Measurements from ENCODE around the gene ABCG1.

DNA sequence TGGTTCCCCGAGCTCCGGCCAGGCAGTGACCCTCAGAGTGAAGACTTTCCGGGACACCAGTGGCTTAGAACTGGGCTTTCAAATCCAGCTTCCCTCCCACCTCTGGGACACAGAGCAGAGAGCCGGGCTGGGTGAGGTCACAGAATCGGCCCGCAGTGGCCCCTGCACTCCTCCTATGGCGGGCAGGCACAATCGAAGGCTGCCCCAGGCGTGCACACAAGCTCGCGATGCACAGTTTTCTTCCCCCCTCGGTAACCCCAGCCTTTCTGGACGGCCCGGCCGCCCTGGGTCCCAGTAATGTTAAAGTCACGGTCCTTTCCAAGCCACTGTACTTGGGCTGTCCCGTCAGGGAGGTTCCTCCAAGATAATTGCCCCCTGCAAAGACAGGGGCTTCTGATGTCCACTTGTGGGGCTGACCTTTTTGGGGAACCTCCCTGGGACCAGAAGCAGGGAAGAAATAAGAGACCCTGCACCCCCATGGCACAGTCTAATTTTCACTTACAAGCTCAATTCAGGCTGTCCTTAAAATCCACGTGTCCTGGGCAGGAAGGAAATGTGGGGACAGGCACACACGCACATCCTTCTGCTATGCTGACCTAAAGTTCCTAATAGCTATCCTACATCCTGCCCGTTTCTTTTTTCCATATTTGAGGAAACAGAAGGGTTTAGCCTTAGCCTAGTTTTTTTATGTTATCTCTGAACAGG, 82.6 kb downstream of the ABCG1 start:
- no peak for TF ChIP-seq SMC3 (IDR thresholded peaks at IDR 0.05; ENCODE audit: low read depth, low read length)
- no peak for TF ChIP-seq POLR2A (IDR thresholded peaks at IDR 0.05; ENCODE audit: low read depth, low read length)
- no peak for TF ChIP-seq MXI1 (IDR thresholded peaks at IDR 0.05; ENCODE audit: borderline replicate concordance, low read depth, low read length)
- TF ChIP-seq RAD21 (IDR thresholded peaks at IDR 0.05; ENCODE audit: low read length), result no peak
- TF ChIP-seq, protein P1, sequence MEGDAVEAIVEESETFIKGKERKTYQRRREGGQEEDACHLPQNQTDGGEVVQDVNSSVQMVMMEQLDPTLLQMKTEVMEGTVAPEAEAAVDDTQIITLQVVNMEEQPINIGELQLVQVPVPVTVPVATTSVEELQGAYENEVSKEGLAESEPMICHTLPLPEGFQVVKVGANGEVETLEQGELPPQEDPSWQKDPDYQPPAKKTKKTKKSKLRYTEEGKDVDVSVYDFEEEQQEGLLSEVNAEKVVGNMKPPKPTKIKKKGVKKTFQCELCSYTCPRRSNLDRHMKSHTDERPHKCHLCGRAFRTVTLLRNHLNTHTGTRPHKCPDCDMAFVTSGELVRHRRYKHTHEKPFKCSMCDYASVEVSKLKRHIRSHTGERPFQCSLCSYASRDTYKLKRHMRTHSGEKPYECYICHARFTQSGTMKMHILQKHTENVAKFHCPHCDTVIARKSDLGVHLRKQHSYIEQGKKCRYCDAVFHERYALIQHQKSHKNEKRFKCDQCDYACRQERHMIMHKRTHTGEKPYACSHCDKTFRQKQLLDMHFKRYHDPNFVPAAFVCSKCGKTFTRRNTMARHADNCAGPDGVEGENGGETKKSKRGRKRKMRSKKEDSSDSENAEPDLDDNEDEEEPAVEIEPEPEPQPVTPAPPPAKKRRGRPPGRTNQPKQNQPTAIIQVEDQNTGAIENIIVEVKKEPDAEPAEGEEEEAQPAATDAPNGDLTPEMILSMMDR (conservative IDR thresholded peaks at IDR 0.05; ENCODE audit: low read depth, low read length), result no peak
- no peak for TF ChIP-seq MAZ (IDR thresholded peaks at IDR 0.05; ENCODE audit: borderline replicate concordance, low read depth, low read length)
- TF ChIP-seq RCOR1 (IDR thresholded peaks at IDR 0.05; ENCODE audit: insufficient replicate concordance, low read length), result no peak
- TF ChIP-seq, protein P2, sequence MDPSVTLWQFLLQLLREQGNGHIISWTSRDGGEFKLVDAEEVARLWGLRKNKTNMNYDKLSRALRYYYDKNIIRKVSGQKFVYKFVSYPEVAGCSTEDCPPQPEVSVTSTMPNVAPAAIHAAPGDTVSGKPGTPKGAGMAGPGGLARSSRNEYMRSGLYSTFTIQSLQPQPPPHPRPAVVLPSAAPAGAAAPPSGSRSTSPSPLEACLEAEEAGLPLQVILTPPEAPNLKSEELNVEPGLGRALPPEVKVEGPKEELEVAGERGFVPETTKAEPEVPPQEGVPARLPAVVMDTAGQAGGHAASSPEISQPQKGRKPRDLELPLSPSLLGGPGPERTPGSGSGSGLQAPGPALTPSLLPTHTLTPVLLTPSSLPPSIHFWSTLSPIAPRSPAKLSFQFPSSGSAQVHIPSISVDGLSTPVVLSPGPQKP (IDR thresholded peaks at IDR 0.05; ENCODE audit: borderline replicate concordance, low read depth, low read length), result no peak
- TF ChIP-seq, protein P3, sequence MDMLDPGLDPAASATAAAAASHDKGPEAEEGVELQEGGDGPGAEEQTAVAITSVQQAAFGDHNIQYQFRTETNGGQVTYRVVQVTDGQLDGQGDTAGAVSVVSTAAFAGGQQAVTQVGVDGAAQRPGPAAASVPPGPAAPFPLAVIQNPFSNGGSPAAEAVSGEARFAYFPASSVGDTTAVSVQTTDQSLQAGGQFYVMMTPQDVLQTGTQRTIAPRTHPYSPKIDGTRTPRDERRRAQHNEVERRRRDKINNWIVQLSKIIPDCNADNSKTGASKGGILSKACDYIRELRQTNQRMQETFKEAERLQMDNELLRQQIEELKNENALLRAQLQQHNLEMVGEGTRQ (IDR thresholded peaks at IDR 0.05; ENCODE audit: low read depth, low read length), result no peak
